GM21737 (cell line): ENCODE measurements around the gene ANKRD45.
"Not testable (repeated sequence)": the region's sequence is repeated elsewhere in the genome, so short reads cannot be mapped to it uniquely, and the experiment has no call there.

Experiments
- ATAC-seq: cut with Tn5 transposase; IDR thresholded peaks from one replicate; pipeline ENCODE4 v1.9.1; 2021; ENCODE audit warnings: mild to moderate bottlenecking, moderate library complexity; ENCODE audit not compliant: unreplicated experiment

ANKRD45 gene

GRCh38 chr1:173646656-173647055, 23.0 kb downstream of the ANKRD45 start:
- no peak for ATAC-seq

GRCh38 chr1:173642450-173643139, 27.1 kb downstream of the ANKRD45 start:
- ATAC-seq, result not testable (repeated sequence)

GRCh38 chr1:173639102-173639501, 30.5 kb downstream of the ANKRD45 start:
- ATAC-seq, result no peak

- ATAC-seq, result no peak
Observed at GRCh38 chr1:173638043-173639021, 31.3 kb downstream of the ANKRD45 start.

- not testable (repeated sequence) for ATAC-seq
Observed at GRCh38 chr1:173637236-173638042, 32.2 kb downstream of the ANKRD45 start.

- ATAC-seq, result no peak
Observed at GRCh38 chr1:173635116-173635515, 34.5 kb downstream of the ANKRD45 start, which contains the start of gene TEX50. TSS of gene TEX50 (plus strand) at chr1:173635338. CDS start at chr1:173635522, 184 bp downstream.

- no peak for ATAC-seq
Observed at GRCh38 chr1:173628888-173629287, 40.8 kb downstream of the ANKRD45 start.

- no peak for ATAC-seq
Observed at GRCh38 chr1:173627269-173627668, 42.4 kb downstream of the ANKRD45 start.

- ATAC-seq, result no peak
Observed at GRCh38 chr1:173616859-173617258, 52.8 kb downstream of the ANKRD45 start.

GRCh38 chr1:173613086-173613485, 56.6 kb downstream of the ANKRD45 start:
- not testable (repeated sequence) for ATAC-seq

GRCh38 chr1:173608503-173609216, 61.0 kb downstream of the ANKRD45 start:
- ATAC-seq, result no peak

- no peak for ATAC-seq
Observed at GRCh38 chr1:173603056-173603591, 66.5 kb downstream of the ANKRD45 start, which contains the start of gene SLC9C2. TSS of gene SLC9C2 (minus strand) at chr1:173603072. CDS start at chr1:173601776, 1,296 bp downstream.

- peak; percentile 62 for ATAC-seq
Observed at GRCh38 chr1:173601588-173601987, 68.1 kb downstream of the ANKRD45 start.

GRCh38 chr1:173596097-173596825, 73.4 kb downstream of the ANKRD45 start:
- no peak for ATAC-seq

- not testable (repeated sequence) for ATAC-seq
Observed at GRCh38 chr1:173591138-173591537, 78.5 kb downstream of the ANKRD45 start.

- no peak for ATAC-seq
Observed at GRCh38 chr1:173590557-173590956, 79.1 kb downstream of the ANKRD45 start.

GRCh38 chr1:173581383-173582079, 88.1 kb downstream of the ANKRD45 start:
- no peak for ATAC-seq

- no peak for ATAC-seq
Observed at GRCh38 chr1:173580658-173581057, 89.0 kb downstream of the ANKRD45 start.

GRCh38 chr1:173580071-173580470, 89.6 kb downstream of the ANKRD45 start:
- no peak for ATAC-seq
